Nucleus accumbens (tissue), 56 donors: ENCODE measurements around the gene MYCBPAP.
"Not testable (repeated sequence)": the region's sequence is repeated elsewhere in the genome, so short reads cannot be mapped to it uniquely, and the experiment has no call there.

Source experiments
- DNase-seq, 56 donors: peaks; one replicate each; lab custom pipeline; 2025; lab: John Stamatoyannopoulos, UW

Gene MYCBPAP

GRCh38 chr17:50469671-50470305 lies 38.5 kb upstream of the MYCBPAP start:
- no peak for DNase-seq

- DNase-seq, result no peak
Observed at GRCh38 chr17:50470426-50470825, 37.8 kb upstream of the MYCBPAP start.

GRCh38 chr17:50471009-50471905 lies 37.0 kb upstream of the MYCBPAP start:
- DNase-seq, result no peak

GRCh38 chr17:50472286-50472685 lies 36.0 kb upstream of the MYCBPAP start:
- no peak for DNase-seq

GRCh38 chr17:50472761-50473161 lies 35.5 kb upstream of the MYCBPAP start:
- DNase-seq, result not testable (repeated sequence)

GRCh38 chr17:50473901-50474300 lies 34.3 kb upstream of the MYCBPAP start:
- no peak for DNase-seq

- DNase-seq, result no peak
Observed at GRCh38 chr17:50474523-50474922, 33.7 kb upstream of the MYCBPAP start.

GRCh38 chr17:50475362-50475761 lies 32.9 kb upstream of the MYCBPAP start:
- DNase-seq, result no peak

- DNase-seq, result not testable (repeated sequence)
Observed at GRCh38 chr17:50475775-50476544, 32.3 kb upstream of the MYCBPAP start.

- DNase-seq, result no peak
Observed at GRCh38 chr17:50476545-50477315, 31.5 kb upstream of the MYCBPAP start.

GRCh38 chr17:50477976-50478375 lies 30.3 kb upstream of the MYCBPAP start:
- DNase-seq, result no peak

- peak in 55 of 56 donors; percentile 25 to 87 (median 74) for DNase-seq
Observed at GRCh38 chr17:50478391-50479381, 29.6 kb upstream of the MYCBPAP start, which contains the start of gene RSAD1. Gene RSAD1 (plus strand): TSS chr17:50478860. CDS start chr17:50478885, 25 bp downstream.

- DNase-seq, result peak in 32 of 56 donors; percentile 10 to 60 (median 28)
Observed at GRCh38 chr17:50479522-50480141, 28.6 kb upstream of the MYCBPAP start.

GRCh38 chr17:50480142-50480764 lies 28.0 kb upstream of the MYCBPAP start:
- no peak for DNase-seq

GRCh38 chr17:50480854-50481490 lies 27.3 kb upstream of the MYCBPAP start:
- no peak for DNase-seq

GRCh38 chr17:50481648-50482047 lies 26.6 kb upstream of the MYCBPAP start:
- DNase-seq, result no peak

- DNase-seq, result no peak
Observed at GRCh38 chr17:50482110-50482509, 26.1 kb upstream of the MYCBPAP start.
